NCI-H1417 treated with DMSO at 0.1 percent for 48 hours (cell line): ENCODE measurements around the gene ZBTB32.

Source experiments
- DNase-seq: peaks from one replicate; lab custom pipeline; 2025; lab: John Stamatoyannopoulos, UW

ZBTB32 gene

GRCh38 chr19:35695895-35696422 is 8.4 kb upstream of the ZBTB32 start:
- no peak for DNase-seq

DNA sequence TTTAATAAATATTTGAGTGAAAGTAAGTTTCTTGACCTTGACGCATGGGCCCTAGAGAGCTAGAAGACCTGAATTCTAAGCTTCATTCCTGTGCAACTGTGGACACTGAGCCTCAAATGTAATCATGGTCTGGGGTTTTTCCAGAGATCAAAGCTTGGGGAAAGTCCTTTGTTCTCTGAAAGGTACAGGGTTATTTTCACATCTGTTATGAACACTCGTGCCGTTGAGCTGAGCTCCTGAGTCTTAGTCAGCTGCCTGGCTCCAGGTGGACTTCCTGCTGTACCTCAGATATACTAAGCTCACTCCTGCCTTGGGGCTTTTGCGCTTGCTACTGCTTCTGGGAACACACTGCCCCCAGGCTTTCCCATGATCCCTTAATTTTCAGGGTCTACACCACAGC is 7.5 kb upstream of the ZBTB32 start:
- no peak for DNase-seq

- peak; percentile 84 for DNase-seq
These were observed 1.9 kb upstream of the ZBTB32 start for GRCh38 chr19:35702223-35703012.

- DNase-seq = no peak
These were observed 1.0 kb upstream of the ZBTB32 start for GRCh38 chr19:35703343-35703742.

DNA sequence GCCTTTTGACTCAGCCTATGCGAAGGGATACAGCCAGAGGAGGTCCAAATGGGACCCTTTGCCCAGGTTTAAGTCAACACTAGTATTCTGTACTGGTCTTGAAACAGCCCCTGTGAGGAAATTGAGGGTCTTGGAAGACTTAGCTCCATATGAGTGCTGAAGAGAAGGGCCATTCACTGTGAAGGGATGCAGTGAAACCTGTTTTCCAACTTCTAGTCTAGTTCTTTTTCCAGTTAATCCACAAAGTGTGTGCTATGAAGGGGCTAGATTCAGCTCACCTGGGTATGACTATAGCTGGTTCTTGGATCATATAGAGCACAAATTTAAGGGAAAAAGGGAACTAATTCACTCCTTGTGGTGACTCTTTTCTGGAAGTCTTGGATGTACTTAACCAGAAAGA is 4.0 kb downstream of the ZBTB32 start:
- DNase-seq = no peak

DNA sequence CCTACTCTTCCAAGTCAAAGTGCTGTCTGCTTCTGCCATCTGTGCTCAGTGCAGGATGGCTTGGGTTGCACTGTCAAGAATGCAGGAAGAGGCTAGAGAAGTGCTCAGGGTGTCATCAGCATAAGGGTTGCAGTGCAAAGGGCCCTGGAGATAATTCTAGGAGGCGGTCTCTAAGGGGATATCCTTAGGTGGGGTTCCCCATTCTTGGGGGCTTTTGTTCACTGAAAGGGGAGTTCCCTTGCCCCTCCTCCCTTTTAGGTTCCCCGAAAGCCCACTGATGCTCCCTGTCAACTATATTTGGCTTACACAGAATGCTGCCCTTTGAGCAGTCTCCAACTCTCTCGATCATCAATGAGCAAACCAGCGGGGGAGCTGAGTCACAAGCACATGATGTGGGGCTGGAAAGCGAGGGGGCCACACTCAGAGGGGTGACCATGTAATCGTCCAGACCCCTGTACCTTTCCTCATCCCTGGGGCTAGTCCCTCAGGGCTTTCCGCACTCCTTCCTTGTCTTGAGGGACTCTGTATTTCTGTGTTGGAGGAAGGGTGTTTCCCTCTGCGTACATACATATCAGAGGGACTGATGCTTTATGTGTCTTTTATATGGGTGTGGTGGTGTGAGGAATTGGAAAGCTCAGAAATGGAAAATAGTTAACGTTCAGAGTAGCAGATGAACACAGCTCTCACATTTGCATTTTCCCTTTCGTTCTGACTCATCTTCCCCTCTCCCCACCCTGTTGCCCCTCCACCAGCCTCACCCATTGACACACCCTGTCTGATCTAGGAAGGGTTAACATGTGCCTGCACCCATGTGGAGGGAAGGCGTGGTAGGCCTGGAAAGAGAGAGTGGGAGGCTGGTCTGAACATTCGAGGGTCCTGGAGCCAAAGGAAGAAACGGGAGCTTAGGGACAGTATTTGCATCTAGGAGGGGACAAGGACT is 6.7 kb downstream of the ZBTB32 start:
- DNase-seq = no peak

- DNase-seq = no peak
These were observed 8.5 kb downstream of the ZBTB32 start for GRCh38 chr19:35712567-35713505.

- no peak for DNase-seq
These were observed 9.1 kb downstream of the ZBTB32 start for GRCh38 chr19:35713506-35713850.

DNA sequence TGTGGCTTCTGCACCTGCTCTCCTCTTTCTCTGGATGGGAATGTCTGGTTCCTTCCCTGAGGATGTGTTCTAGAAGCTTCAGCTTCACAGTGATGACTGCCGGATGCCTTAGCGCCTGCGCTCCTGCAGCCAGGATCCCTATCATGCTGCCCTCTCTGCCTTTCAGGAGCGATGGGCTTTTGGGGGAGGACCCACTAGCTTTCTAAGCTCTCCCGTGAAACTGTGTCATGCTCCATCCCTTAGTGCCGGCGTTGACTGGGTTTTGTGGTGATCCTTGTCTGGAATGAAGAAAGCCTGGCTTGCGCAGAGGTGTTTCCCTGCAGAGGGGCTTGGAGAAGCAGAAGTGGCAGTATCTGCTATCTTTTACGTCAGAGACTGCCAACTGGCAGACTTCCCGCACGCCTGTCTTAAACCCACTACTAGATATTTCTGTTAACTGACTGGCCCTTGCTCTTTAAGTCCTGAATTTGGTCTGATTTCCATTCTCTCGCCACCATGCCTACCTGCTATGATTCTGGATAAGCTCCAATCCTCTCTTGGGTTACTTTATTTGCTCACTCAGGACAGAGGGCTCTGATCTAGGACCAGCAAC is 9.6 kb downstream of the ZBTB32 start:
- no peak for DNase-seq

- no peak for DNase-seq
These were observed 10.4 kb downstream of the ZBTB32 start for GRCh38 chr19:35714601-35715354.

- DNase-seq = no peak
These were observed 11.0 kb downstream of the ZBTB32 start for GRCh38 chr19:35715355-35715809.

DNA sequence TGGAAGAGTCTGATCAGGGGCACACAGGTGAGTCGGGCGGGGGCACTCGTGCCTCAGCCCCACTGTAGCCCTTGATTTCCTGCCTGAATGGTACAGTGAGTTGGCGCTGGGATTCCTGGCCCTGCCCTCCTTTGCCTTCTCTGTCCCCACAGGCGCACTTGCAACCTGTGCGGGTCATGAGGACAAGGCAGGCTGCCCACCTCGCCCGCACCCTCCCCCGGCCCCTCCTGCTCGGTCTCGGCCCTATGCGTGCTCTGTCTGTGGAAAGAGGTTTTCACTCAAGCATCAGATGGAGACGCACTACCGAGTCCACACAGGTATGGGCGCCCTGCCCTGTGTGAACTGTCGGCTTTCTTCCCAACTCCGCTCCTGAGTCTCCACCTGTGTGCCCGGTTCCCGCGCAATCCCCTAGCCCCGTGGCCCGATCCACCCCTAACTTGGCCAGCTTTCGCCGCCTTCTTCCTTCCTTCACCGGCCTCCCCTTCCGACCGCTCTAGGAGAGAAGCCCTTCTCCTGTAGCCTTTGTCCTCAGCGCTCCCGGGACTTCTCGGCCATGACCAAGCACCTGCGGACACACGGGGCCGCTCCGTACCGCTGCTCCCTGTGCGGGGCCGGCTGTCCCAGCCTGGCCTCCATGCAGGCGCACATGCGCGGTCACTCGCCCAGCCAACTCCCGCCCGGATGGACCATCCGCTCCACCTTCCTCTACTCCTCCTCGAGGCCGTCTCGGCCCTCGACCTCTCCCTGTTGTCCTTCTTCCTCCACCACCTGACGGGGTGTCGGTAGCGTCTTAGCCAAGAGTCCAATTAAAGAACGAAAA is 11.8 kb downstream of the ZBTB32 start:
- DNase-seq = no peak

DNA sequence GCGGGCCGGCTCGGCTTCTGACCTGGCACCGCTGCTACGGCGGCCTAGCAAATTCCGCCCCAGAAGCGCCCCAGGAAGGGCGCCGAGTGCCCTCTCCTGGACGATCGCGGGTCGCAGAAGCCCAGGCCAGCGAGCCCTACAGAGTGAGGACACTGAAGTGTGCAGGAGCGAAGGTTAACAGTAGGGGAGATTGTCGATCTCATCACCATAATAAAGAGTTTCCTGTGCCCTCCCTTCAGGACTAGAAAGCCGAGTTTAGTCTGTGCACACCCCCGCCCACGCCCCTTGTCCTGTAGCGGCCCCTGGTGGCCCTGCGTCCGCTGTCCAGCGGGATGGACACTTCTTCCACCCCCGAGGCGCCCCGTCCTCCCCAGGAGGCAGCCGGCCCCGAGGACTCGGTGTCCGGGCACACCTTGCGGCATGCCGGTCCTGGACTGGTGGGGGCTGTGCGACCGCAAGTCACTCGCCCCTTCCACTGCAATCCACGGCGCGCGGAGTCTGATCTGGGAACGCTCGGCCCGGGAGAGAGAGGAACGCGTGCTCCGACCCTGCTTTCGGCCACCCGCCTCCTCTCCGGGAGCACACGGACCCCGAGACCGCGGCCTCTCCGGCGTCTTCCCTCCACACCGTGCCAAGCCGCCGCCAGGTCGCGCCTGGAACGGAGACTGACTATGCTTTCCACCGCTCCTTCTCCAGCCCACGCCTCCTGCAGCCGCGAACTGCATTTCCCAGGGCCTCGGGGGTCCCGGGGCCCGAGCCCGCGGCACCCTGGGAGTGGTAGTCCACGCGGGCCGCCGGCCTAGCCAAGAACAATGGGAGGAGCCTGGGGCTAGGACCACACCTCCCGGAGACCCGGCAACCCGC is 12.7 kb downstream of the ZBTB32 start:
- DNase-seq = peak; percentile 81

- DNase-seq = peak; percentile 81
These were observed 13.4 kb downstream of the ZBTB32 start, which contains the start of gene KMT2B for GRCh38 chr19:35717665-35718344. KMT2B (plus strand) TSS chr19:35718003; CDS start chr19:35718019, 16 bp downstream.

- no peak for DNase-seq
These were observed 14.1 kb downstream of the ZBTB32 start for GRCh38 chr19:35718345-35719041.

DNA sequence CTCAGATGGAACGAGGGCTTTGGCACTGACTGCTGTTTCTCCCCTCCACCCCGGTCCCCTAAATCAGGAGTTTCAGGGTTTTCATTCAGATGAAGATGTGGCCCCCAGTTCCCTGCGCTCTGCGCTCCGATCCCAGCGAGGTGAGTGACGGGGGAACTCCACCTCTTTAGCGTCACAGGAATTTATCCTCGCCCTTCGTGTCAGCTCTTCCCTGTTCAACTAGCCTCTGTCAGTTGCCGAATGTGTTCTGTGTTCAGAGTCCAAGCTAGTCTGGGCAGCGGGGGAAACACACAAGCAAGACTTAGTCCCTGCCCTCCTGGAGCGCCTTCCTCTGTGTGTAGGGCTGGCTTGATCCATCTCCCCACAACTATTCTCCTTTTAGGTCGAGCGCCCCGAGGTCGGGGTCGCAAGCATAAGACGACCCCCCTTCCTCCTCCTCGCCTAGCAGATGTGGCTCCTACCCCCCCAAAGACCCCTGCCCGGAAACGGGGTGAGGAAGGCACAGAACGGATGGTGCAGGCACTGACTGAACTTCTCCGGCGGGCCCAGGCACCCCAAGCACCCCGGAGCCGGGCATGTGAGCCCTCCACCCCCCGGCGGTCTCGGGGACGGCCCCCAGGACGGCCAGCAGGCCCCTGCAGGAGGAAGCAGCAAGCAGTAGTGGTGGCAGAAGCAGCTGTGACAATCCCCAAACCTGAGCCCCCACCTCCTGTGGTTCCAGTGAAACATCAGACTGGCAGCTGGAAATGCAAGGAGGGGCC is 15.2 kb downstream of the ZBTB32 start:
- DNase-seq = no peak

- no peak for DNase-seq
These were observed 15.8 kb downstream of the ZBTB32 start for GRCh38 chr19:35720163-35720524.
